Mesendoderm (in vitro differentiated cells): ENCODE data around the gene GNPTG.

Source experiments
- DNase-seq: peaks from one replicate; pipeline ENCODE4 v3.0.0; 2013
- H2AK5ac ChIP-seq: 2 replicates; pipeline ENCODE4 v1.6.1; 2013; ENCODE audit warnings: low read length, inconsistent platforms
- H2BK120ac ChIP-seq: 2 replicates; pipeline ENCODE4 v1.6.1; 2013; ENCODE audit warnings: low read depth, mild to moderate bottlenecking, low read length, moderate library complexity, mixed read lengths
- H2BK15ac ChIP-seq: replicated peaks from 2 replicates; pipeline ENCODE4 v1.6.1; 2013; ENCODE audit warnings: low read depth, mild to moderate bottlenecking, moderate library complexity
- H2BK5ac ChIP-seq: 2 replicates; pipeline ENCODE4 v1.6.1; 2013; ENCODE audit warnings: low read length, inconsistent platforms
- H3K18ac ChIP-seq: 2 replicates; pipeline ENCODE4 v1.6.1; 2013; ENCODE audit warnings: mild to moderate bottlenecking, low read length, mixed read lengths
- H3K23ac ChIP-seq: one replicate; pipeline ENCODE4 v1.6.1; 2013; ENCODE audit warnings: low read length
- H3K27ac ChIP-seq: 2 replicates; pipeline ENCODE4 v1.5.1; 2013; ENCODE audit warnings: low read depth, mild to moderate bottlenecking, inconsistent platforms, low read length, moderate library complexity
- H3K27me3 ChIP-seq: 2 replicates; pipeline ENCODE4 v1.6.1; 2013; ENCODE audit warnings: low read length, control low read depth, mild to moderate bottlenecking, inconsistent platforms; ENCODE audit not compliant: insufficient read depth, poor library complexity
- H3K36me3 ChIP-seq: 2 replicates; pipeline ENCODE4 v1.6.1; 2013; ENCODE audit warnings: low read length, inconsistent platforms; ENCODE audit not compliant: control insufficient read depth, insufficient read depth
- H3K4ac ChIP-seq: one replicate; pipeline ENCODE4 v1.6.1; 2013; ENCODE audit warnings: low read depth, mild to moderate bottlenecking, low read length, moderate library complexity
- H3K4me1 ChIP-seq: 2 replicates; pipeline ENCODE4 v1.6.1; 2013; ENCODE audit warnings: low read depth, low read length, inconsistent platforms; ENCODE audit not compliant: control insufficient read depth
- H3K4me2 ChIP-seq: 2 replicates; pipeline ENCODE4 v1.6.1; 2013; ENCODE audit warnings: low read length
- H3K4me3 ChIP-seq: 2 replicates; pipeline ENCODE4 v1.5.1; 2013; ENCODE audit warnings: mild to moderate bottlenecking, low read length
- H3K56ac ChIP-seq: one replicate; pipeline ENCODE4 v1.6.1; 2013; ENCODE audit warnings: low read length
- H3K79me1 ChIP-seq: 2 replicates; pipeline ENCODE4 v1.6.1; 2013; ENCODE audit warnings: low read length, inconsistent platforms
- H3K79me2 ChIP-seq: 2 replicates; pipeline ENCODE4 v1.6.1; 2013; ENCODE audit warnings: mild to moderate bottlenecking, low read length; ENCODE audit not compliant: control insufficient read depth, insufficient read depth
- H3K9ac ChIP-seq: 2 replicates; pipeline ENCODE4 v1.6.1; 2013; ENCODE audit warnings: low read length, inconsistent platforms
- H4K5ac ChIP-seq: one replicate; pipeline ENCODE4 v1.6.1; 2013; ENCODE audit warnings: low read length
- H4K8ac ChIP-seq: one replicate; pipeline ENCODE4 v1.6.1; 2013; ENCODE audit warnings: low read depth, mild to moderate bottlenecking, control low read depth, low read length, moderate library complexity
- WGBS: extraction: QIAGEN DNeasy Blood & Tissue Kit; methylation state at CpG from one replicate; pipeline ENCODE4 v1.1.7; 2013; ENCODE audit warnings: low lambda C conversion rate, missing lambda C conversion rate; ENCODE audit not compliant: insufficient coverage; ENCODE audit errors: extremely low coverage; 5-methylcytosine and 5-hydroxymethylcytosine counted together

The GNPTG gene

GRCh38 chr16:1334739-1335138 is 17.0 kb upstream of the GNPTG start:
- Histone ChIP-seq H3K9ac (no peak overlapping the region), H4K5ac (no peak overlapping the region), H3K27me3 (peaks cover 10% of the 10 kb centered on the region), H2BK15ac (no peak overlapping the region), H2AK5ac (no peak overlapping the region), H3K4me3 (no peak overlapping the region), H3K23ac (no peak overlapping the region), H3K4me2 (no peak overlapping the region), H3K18ac (no peak overlapping the region), H3K56ac (no peak overlapping the region), H3K36me3 (no peaks in the 10 kb centered on the region), H4K8ac (no peak overlapping the region), H3K79me2 (no peaks in the 10 kb centered on the region), H3K27ac (no peak overlapping the region), H2BK5ac (no peak overlapping the region), H3K4ac (no peak overlapping the region), H2BK120ac (no peak overlapping the region), H3K79me1 (no peaks in the 10 kb centered on the region), H3K4me1 (peaks cover 2% of the 10 kb centered on the region)
- no peak for DNase-seq
- no CpG with 5 or more reads among the region's 9 CpGs for WGBS

GRCh38 chr16:1335211-1335971 is 16.3 kb upstream of the GNPTG start:
- Histone ChIP-seq H3K9ac (no peak overlapping the region), H3K79me2 (no peaks in the 10 kb centered on the region), H3K27me3 (peaks cover 10% of the 10 kb centered on the region), H3K4ac (no peak overlapping the region), H3K79me1 (no peaks in the 10 kb centered on the region), H3K4me3 (no peak overlapping the region), H3K56ac (no peak overlapping the region), H3K27ac (no peak overlapping the region), H3K4me1 (peaks cover 2% of the 10 kb centered on the region), H2BK120ac (no peak overlapping the region), H4K8ac (no peak overlapping the region), H4K5ac (no peak overlapping the region), H2AK5ac (no peak overlapping the region), H3K36me3 (no peaks in the 10 kb centered on the region), H2BK5ac (no peak overlapping the region), H3K18ac (no peak overlapping the region), H3K23ac (no peak overlapping the region), H3K4me2 (no peak overlapping the region), H2BK15ac (no peak overlapping the region)
- no peak for DNase-seq
- WGBS = no CpG with 5 or more reads among the region's 16 CpGs

- Histone ChIP-seq H2AK5ac (no peak overlapping the region), H3K4me2 (no peak overlapping the region), H2BK120ac (no peak overlapping the region), H3K4me1 (peaks cover 2% of the 10 kb centered on the region), H3K9ac (no peak overlapping the region), H3K27me3 (peaks cover 10% of the 10 kb centered on the region), H3K79me2 (no peaks in the 10 kb centered on the region), H3K23ac (no peak overlapping the region), H3K79me1 (no peaks in the 10 kb centered on the region), H3K18ac (no peak overlapping the region), H3K4ac (no peak overlapping the region), H4K8ac (no peak overlapping the region), H2BK5ac (no peak overlapping the region), H3K4me3 (no peak overlapping the region), H3K36me3 (no peaks in the 10 kb centered on the region), H3K27ac (no peak overlapping the region), H2BK15ac (no peak overlapping the region), H4K5ac (no peak overlapping the region), H3K56ac (no peak overlapping the region)
- WGBS = no CpG with 5 or more reads among the region's 12 CpGs
- peak; percentile 44 for DNase-seq
Observed at GRCh38 chr16:1335996-1336395, 15.7 kb upstream of the GNPTG start.

- H4K5ac ChIP-seq = no peak overlapping the region
- no peaks in the 10 kb centered on the region for H3K79me1 ChIP-seq
- no peak overlapping the region for H2BK120ac ChIP-seq
- H3K4me2 ChIP-seq = no peak overlapping the region
- no peak overlapping the region for H2AK5ac ChIP-seq
- no peaks in the 10 kb centered on the region for H3K79me2 ChIP-seq
- H3K56ac ChIP-seq = no peak overlapping the region
- WGBS = no CpG with 5 or more reads among the region's 15 CpGs
- no peak overlapping the region for H3K4ac ChIP-seq
- H2BK5ac ChIP-seq = no peak overlapping the region
- no peak overlapping the region for H2BK15ac ChIP-seq
- peaks cover 10% of the 10 kb centered on the region for H3K27me3 ChIP-seq
- no peak overlapping the region for H4K8ac ChIP-seq
- no peak overlapping the region for H3K9ac ChIP-seq
- no peak overlapping the region for H3K4me3 ChIP-seq
- H3K23ac ChIP-seq = no peak overlapping the region
- no peaks in the 10 kb centered on the region for H3K36me3 ChIP-seq
- no peak overlapping the region for H3K18ac ChIP-seq
- DNase-seq = no peak
- H3K4me1 ChIP-seq = peaks cover under 1% of the 10 kb centered on the region
- H3K27ac ChIP-seq = no peak overlapping the region
Observed at GRCh38 chr16:1336619-1337018, 15.1 kb upstream of the GNPTG start.

- Histone ChIP-seq H3K4me2 (no peak overlapping the region), H3K18ac (no peak overlapping the region), H3K4ac (no peak overlapping the region), H3K9ac (no peak overlapping the region), H3K79me1 (no peaks in the 10 kb centered on the region), H3K4me3 (no peak overlapping the region), H2BK15ac (no peak overlapping the region), H3K79me2 (no peaks in the 10 kb centered on the region), H3K56ac (no peak overlapping the region), H3K27ac (no peak overlapping the region), H2BK5ac (no peak overlapping the region), H4K5ac (no peak overlapping the region), H2AK5ac (no peak overlapping the region), H3K27me3 (peaks cover 10% of the 10 kb centered on the region), H3K36me3 (no peaks in the 10 kb centered on the region), H3K23ac (no peak overlapping the region), H4K8ac (no peak overlapping the region), H3K4me1 (no peaks in the 10 kb centered on the region), H2BK120ac (no peak overlapping the region)
- DNase-seq = peak; percentile 53
- no CpG with 5 or more reads among the region's 9 CpGs for WGBS
Observed at GRCh38 chr16:1337486-1337885, 14.2 kb upstream of the GNPTG start.
